Left lobe of liver (tissue), 2 donors: Measurements from ENCODE around the gene ZNF467. TPM values are rescaled to one million over a fixed set of nuclear protein-coding genes. Genes with fewer than 3 reads are reported as not detected.

Experiments used
- ATAC-seq: fragments of 200-7000 bp; cut with Tn5 transposase; one replicate; pipeline ENCODE4 v1.9.1; 2020; ENCODE audit warnings: mild to moderate bottlenecking, moderate library complexity
- DNase-seq: peaks from one replicate; pipeline ENCODE4 v3.0.0-alpha.2; 2020; ENCODE audit warnings: low spot score
- total RNA-seq: library from RNA; stranded (reverse); gene quantifications from one replicate; pipeline ENCODE4 v1.2.1, GENCODE V29; 2021
- donor health status: DM: no; HTN: no; CAD: no; lungs with moderate emphysema.
- donor health status: DM: no; HTN: yes; CAD: no.

ZNF467 gene
- total RNA-seq: 18.9 TPM

GRCh38 chr7:149773446-149774236 is at the start of gene ZNF467:
ZNF467 (minus strand) TSS chr7:149773588; CDS start chr7:149771032, 2,556 bp downstream.
- DNase-seq: peak; percentile 87
- ATAC-seq: peak; percentile 45

- DNase-seq (no peak), ATAC-seq (no peak)
Observed at GRCh38 chr7:149822353-149822943, 49.1 kb upstream of the ZNF467 start.

- peak; percentile 71 for DNase-seq
- peak; percentile 89 for ATAC-seq
Observed at GRCh38 chr7:149821191-149822148, 48.1 kb upstream of the ZNF467 start.

- DNase-seq (no peak), ATAC-seq (no peak)
Observed at GRCh38 chr7:149820622-149821190, 47.3 kb upstream of the ZNF467 start.

- ATAC-seq (no peak), DNase-seq (no peak)
Observed at GRCh38 chr7:149819961-149820340, 46.6 kb upstream of the ZNF467 start.

- DNase-seq (no peak), ATAC-seq (no peak)
Observed at GRCh38 chr7:149819141-149819960, 46.0 kb upstream of the ZNF467 start.

GRCh38 chr7:149818536-149818840 is 45.1 kb upstream of the ZNF467 start:
- ATAC-seq (no peak), DNase-seq (no peak)

- DNase-seq (no peak), ATAC-seq (no peak)
Observed at GRCh38 chr7:149817836-149818535, 44.6 kb upstream of the ZNF467 start.

GRCh38 chr7:149817301-149817771 is 43.9 kb upstream of the ZNF467 start:
- DNase-seq (no peak), ATAC-seq (no peak)

- no peak for DNase-seq
- ATAC-seq: no peak
Observed at GRCh38 chr7:149816794-149817193, 43.4 kb upstream of the ZNF467 start.

- no peak for ATAC-seq
- DNase-seq: no peak
Observed at GRCh38 chr7:149816267-149816751, 42.9 kb upstream of the ZNF467 start.

GRCh38 chr7:149815661-149816266 is 42.4 kb upstream of the ZNF467 start:
- DNase-seq: no peak
- ATAC-seq: peak; percentile 76

GRCh38 chr7:149815121-149815520 is 41.7 kb upstream of the ZNF467 start:
- DNase-seq: no peak

GRCh38 chr7:149814494-149814893 is 41.1 kb upstream of the ZNF467 start:
- DNase-seq: no peak
- no peak for ATAC-seq

More at GRCh38 chr7:149815121-149815520, 41.7 kb upstream of the ZNF467 start:
- no peak for ATAC-seq

- no peak for ATAC-seq
- DNase-seq: no peak
Observed at GRCh38 chr7:149813254-149814035, 40.1 kb upstream of the ZNF467 start.

GRCh38 chr7:149811831-149812490 is 38.6 kb upstream of the ZNF467 start:
- ATAC-seq: no peak
- DNase-seq: no peak

- no peak for DNase-seq
- ATAC-seq: no peak
Observed at GRCh38 chr7:149811221-149811620, 37.8 kb upstream of the ZNF467 start.

- DNase-seq (peak; percentile 73), ATAC-seq (peak; percentile 81)
Observed at GRCh38 chr7:149809215-149809614, 35.8 kb upstream of the ZNF467 start.
